ENCODE measurements around the gene DGKG.

DGKG gene

DNA sequence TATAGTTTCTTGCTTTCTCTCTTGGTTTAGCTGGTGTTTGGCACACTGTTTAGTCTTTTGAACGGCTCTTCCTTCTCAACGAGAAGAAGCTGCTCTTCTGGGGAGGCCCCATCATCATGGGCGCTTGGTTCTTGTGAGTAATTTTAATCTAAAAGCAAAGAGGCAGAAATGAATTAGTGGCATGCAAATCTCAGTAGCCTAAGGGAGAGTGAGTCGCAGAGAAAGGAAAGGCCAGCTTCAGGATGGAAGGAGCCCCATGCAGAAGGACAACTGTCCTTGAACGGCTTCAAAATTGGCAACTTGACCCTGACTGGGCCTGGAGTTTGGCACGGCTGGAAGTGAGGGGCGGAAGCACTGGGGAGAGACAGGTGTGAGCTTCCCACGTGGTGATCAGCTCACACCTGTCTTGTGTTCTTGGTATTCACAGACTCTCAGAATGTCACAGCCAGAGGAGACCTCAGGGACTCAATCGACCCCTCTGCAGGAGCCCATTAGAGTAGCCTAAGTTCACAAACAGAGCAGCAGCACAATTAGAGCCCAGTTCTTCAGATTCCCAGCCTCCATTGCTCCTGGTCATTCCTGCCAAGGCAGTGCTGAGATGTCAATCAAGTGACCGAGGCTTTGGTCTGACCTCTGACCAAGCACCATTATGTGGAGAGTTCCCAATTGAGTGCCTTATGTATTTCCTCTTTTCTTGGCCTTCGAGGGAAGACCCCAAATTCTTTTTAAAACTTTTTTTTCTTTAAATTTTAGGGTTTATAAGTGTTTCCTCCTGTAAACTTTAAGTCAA, 211.8 kb downstream of the DGKG start:
- Histone ChIP-seq H3K4me3 (ENCODE audit: low read length) (no peak overlapping the region), H3K27me3 (ENCODE audit: control insufficient read depth, insufficient read depth, low read length) (no peaks in the 10 kb centered on the region), H3K36me3 (ENCODE audit: control insufficient read depth, insufficient read depth, low read length) (no peaks in the 10 kb centered on the region), H3K9ac (ENCODE audit: low read length) (no peak overlapping the region), H3K9me3 (ENCODE audit: control insufficient read depth, low read length) (no peaks in the 10 kb centered on the region), H3K4me1 (ENCODE audit: control insufficient read depth, insufficient read depth, low read length) (no peaks in the 10 kb centered on the region)

DNA sequence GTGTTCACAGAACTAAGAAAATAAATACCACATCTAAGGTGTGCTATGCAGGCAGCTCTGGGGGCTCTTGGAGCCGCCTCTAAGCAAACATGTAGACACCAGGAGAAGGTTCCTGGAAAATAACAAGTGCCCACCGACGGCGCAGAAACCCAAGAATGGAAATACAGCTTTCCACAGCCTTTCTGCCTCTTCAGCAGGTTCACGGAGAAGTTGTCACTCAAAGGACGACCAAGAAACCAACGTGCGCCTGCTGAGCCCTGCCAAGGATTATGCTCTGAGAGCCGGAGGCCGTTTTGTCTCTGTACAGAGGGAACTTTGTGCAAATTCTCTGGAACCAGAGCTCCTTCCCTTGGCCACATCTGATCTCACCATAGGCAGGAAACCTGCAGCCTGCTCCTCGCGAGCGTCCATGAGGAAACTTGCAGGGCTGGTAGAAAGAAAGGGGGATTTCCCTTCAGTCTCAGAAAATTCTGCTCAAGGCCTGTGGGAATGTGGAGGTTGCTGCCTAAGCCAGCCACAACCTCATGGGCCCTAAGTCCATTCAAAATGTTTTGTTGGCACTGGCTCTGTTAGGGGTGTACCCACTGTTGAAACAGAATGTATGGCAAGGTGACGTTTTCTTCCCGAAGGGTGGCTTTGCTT, 212.6 kb downstream of the DGKG start:
- no peaks in the 10 kb centered on the region for H3K4me1 ChIP-seq (ENCODE audit: control insufficient read depth, insufficient read depth, low read length)
- no peaks in the 10 kb centered on the region for H3K36me3 ChIP-seq (ENCODE audit: control insufficient read depth, insufficient read depth, low read length)
- H3K27me3 ChIP-seq (ENCODE audit: control insufficient read depth, insufficient read depth, low read length): no peaks in the 10 kb centered on the region
- H3K4me3 ChIP-seq (ENCODE audit: low read length): no peak overlapping the region
- H3K9ac ChIP-seq (ENCODE audit: low read length): no peak overlapping the region
- no peaks in the 10 kb centered on the region for H3K9me3 ChIP-seq (ENCODE audit: control insufficient read depth, low read length)

DNA sequence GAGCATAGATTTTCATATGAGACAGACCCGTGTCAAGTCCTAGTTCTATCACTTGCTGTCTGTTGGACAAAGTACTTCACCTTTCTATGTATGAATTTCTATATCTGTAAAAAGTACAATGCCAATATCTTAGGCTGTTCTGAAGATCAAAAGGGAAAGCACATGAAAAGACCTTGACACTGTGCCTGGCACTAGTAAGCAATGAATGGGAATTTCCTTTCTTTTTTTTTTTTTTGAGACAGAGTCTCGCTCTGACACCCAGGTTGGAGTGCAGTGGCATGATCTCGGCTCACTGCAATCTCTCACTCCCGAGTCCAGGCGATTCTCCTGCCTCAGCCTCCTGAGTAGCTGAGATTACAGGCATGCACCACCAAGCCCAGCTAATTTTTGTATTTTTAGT, 217.8 kb downstream of the DGKG start:
- Histone ChIP-seq H3K4me3 (ENCODE audit: low read length) (no peak overlapping the region), H3K36me3 (ENCODE audit: control insufficient read depth, insufficient read depth, low read length) (no peaks in the 10 kb centered on the region), H3K9ac (ENCODE audit: low read length) (no peak overlapping the region), H3K4me1 (ENCODE audit: control insufficient read depth, insufficient read depth, low read length) (no peaks in the 10 kb centered on the region), H3K27me3 (ENCODE audit: control insufficient read depth, insufficient read depth, low read length) (no peaks in the 10 kb centered on the region), H3K9me3 (ENCODE audit: control insufficient read depth, low read length) (no peaks in the 10 kb centered on the region)

DNA sequence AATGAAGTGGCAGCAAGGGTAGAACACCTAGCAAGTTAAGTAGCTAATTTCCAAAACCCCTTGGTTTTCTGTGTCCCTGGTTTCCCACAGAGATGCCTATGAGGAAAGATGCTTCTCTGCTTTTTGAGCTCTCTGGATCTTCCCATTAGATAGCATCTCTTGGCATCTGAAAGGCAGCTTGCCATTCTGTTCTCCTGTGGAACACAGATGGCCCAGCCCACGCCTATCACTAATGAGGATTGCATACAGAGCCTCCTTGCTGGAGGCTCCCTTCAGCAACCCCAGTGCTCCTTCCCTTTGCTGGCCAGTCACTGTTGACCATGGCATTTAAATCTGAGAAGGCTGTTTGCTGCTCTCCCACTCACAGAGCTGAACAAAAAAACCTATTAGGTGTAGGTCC, 218.8 kb downstream of the DGKG start:
- Histone ChIP-seq H3K4me1 (ENCODE audit: control insufficient read depth, insufficient read depth, low read length) (no peaks in the 10 kb centered on the region), H3K27me3 (ENCODE audit: control insufficient read depth, insufficient read depth, low read length) (no peaks in the 10 kb centered on the region), H3K36me3 (ENCODE audit: control insufficient read depth, insufficient read depth, low read length) (no peaks in the 10 kb centered on the region), H3K4me3 (ENCODE audit: low read length) (no peak overlapping the region), H3K9me3 (ENCODE audit: control insufficient read depth, low read length) (no peaks in the 10 kb centered on the region), H3K9ac (ENCODE audit: low read length) (no peak overlapping the region)

DNA sequence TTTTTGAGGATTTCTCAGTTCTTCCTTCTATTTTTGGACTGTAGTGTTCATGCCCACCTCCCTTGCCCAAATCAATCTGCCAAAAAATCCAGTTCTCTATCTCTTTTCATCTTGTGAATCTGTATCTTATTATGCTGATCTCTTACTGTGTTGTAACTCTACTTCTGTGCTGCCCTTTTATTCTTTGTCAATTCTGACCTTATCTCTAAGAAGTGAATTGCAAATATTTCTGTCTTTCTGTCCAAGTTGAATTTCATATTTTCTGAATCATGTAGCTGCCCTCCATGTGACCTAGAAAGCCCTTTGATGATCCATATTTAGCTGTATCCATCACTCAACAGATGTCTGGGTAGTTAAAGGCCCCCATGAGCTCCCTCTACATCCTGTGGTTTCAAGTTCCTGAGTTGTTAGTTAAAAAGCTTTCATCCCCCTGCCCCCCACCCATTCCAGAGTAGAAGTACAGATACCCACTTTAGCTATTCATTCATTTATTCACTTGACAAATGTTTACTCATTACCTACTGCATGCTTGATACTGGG, 219.6 kb downstream of the DGKG start:
- no peaks in the 10 kb centered on the region for H3K27me3 ChIP-seq (ENCODE audit: control insufficient read depth, insufficient read depth, low read length)

DNA sequence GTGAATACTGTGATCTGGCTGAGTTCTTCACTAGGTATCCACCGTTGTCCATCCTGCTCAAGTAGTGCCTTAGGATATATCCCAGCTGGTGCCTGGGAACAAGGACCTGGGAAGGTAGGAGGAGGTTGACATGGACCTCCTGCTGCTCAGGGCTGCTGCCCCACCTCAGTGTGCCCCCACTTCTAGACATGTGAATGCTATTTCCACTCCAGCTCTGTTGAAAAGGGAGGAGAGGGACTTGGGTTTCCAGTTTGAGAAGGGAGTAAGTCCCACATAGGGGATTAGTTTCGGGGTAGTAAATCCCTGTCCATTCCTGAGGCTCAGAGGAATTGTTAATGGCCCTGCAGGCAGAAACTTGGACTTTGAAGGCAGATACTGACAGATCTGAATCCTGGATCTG, 220.2 kb downstream of the DGKG start:
- H3K9ac ChIP-seq (ENCODE audit: low read length): no peak overlapping the region
- H3K4me1 ChIP-seq (ENCODE audit: control insufficient read depth, insufficient read depth, low read length): no peaks in the 10 kb centered on the region
- no peak overlapping the region for H3K4me3 ChIP-seq (ENCODE audit: low read length)
- H3K9me3 ChIP-seq (ENCODE audit: control insufficient read depth, low read length): no peaks in the 10 kb centered on the region
- no peaks in the 10 kb centered on the region for H3K36me3 ChIP-seq (ENCODE audit: control insufficient read depth, insufficient read depth, low read length)
- H3K27me3 ChIP-seq (ENCODE audit: control insufficient read depth, insufficient read depth, low read length): no peaks in the 10 kb centered on the region

More for the DNA sequence above, 219.6 kb downstream of the DGKG start:
- H3K9ac ChIP-seq (ENCODE audit: low read length): no peak overlapping the region
- no peak overlapping the region for H3K4me3 ChIP-seq (ENCODE audit: low read length)
- H3K4me1 ChIP-seq (ENCODE audit: control insufficient read depth, insufficient read depth, low read length): no peaks in the 10 kb centered on the region
- no peaks in the 10 kb centered on the region for H3K9me3 ChIP-seq (ENCODE audit: control insufficient read depth, low read length)
- H3K36me3 ChIP-seq (ENCODE audit: control insufficient read depth, insufficient read depth, low read length): no peaks in the 10 kb centered on the region

DNA sequence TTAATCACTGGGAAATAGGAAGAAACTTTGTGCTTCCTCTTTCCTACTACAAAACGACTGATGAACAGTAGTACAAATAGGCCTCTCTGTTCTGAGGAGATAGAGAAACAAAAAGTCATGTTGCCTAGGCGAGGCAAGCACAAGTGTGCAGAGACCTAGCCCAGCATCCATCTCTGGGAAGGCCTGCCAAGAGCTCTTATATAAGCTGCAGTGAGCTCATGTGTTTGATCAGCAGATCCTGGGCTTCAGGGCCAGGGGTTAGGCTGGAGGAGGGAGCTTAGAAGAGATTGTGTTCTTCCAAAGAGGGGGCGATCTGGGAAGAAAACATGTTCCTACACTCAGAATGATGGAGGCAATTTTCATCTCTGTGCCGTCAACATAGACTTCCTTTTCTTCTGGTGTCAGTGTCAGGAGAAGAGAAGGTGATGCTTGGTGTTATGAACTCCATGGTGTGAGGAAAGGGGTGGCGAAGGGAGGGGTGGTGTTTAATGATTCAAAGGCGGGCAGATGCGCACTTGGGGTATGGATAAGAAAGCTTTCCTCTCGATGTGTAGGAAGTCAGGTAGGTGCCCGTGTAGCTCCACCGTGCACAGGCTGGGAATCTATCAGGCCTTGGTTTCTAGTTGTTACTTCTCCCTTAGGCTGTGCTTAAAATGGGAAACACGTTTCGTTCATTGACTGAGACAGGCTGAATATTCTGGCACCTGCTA, 223.6 kb downstream of the DGKG start:
- no peaks in the 10 kb centered on the region for H3K36me3 ChIP-seq (ENCODE audit: control insufficient read depth, insufficient read depth, low read length)
- no peak overlapping the region for H3K9ac ChIP-seq (ENCODE audit: low read length)
- H3K4me1 ChIP-seq (ENCODE audit: control insufficient read depth, insufficient read depth, low read length): no peaks in the 10 kb centered on the region
- H3K9me3 ChIP-seq (ENCODE audit: control insufficient read depth, low read length): no peaks in the 10 kb centered on the region
- H3K4me3 ChIP-seq (ENCODE audit: low read length): no peak overlapping the region
- no peaks in the 10 kb centered on the region for H3K27me3 ChIP-seq (ENCODE audit: control insufficient read depth, insufficient read depth, low read length)

DNA sequence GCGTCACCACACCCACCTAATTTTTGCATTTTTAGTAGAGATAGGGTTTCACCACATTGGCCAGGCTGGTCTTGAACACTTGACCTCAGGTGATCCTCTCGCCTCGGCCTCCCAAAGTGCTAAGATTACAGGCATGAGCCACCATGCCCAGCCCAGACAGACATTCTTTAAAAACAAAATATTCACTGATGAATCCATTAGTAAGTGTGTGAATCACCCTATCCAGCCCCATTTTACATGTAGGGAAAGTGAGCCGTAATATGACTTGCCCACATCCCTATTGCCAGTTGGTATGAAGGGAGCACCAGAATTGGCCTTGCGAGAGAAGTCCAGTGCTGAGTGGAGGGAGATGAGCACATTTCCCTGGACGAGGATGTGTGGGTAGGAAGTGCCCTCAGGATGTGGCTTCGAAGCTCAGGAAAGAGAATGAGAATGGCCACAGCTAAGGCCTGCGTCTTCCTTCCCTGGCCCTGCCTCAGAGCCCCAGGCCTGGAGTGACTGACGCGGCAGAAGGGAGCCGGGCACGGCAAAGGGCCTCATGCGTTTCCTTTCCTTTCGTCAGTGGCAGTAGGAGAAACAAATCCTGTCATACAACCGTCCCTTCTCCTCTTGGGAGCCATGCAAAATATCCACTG, 224.9 kb downstream of the DGKG start:
- H3K4me1 ChIP-seq (ENCODE audit: control insufficient read depth, insufficient read depth, low read length): no peaks in the 10 kb centered on the region
- no peaks in the 10 kb centered on the region for H3K27me3 ChIP-seq (ENCODE audit: control insufficient read depth, insufficient read depth, low read length)
- H3K4me3 ChIP-seq (ENCODE audit: low read length): no peak overlapping the region
- H3K9me3 ChIP-seq (ENCODE audit: control insufficient read depth, low read length): no peaks in the 10 kb centered on the region
- no peaks in the 10 kb centered on the region for H3K36me3 ChIP-seq (ENCODE audit: control insufficient read depth, insufficient read depth, low read length)
- no peak overlapping the region for H3K9ac ChIP-seq (ENCODE audit: low read length)

DNA sequence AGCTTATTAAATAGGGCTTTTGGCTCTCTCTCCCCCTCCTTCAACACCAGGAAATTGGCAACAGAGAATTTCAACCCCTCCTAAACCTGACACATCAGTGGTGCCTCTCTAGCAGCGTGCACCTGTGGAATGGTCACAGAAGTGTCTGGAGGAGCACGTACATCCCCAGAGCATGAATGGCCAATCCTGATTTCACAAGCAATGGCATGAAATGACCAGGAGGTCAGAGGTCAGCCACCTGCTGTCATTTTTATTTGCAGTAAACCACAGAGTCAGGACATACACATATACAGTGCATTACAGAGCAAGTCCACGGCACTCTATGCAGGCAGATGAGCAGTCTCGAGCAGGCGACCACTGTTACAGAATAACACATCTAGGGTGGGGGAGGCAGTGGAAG, 228.1 kb downstream of the DGKG start:
- Histone ChIP-seq H3K9me3 (ENCODE audit: control insufficient read depth, low read length) (no peaks in the 10 kb centered on the region), H3K36me3 (ENCODE audit: control insufficient read depth, insufficient read depth, low read length) (no peaks in the 10 kb centered on the region), H3K4me1 (ENCODE audit: control insufficient read depth, insufficient read depth, low read length) (no peaks in the 10 kb centered on the region), H3K27me3 (ENCODE audit: control insufficient read depth, insufficient read depth, low read length) (no peaks in the 10 kb centered on the region), H3K4me3 (ENCODE audit: low read length) (no peak overlapping the region), H3K9ac (ENCODE audit: low read length) (no peak overlapping the region)

DNA sequence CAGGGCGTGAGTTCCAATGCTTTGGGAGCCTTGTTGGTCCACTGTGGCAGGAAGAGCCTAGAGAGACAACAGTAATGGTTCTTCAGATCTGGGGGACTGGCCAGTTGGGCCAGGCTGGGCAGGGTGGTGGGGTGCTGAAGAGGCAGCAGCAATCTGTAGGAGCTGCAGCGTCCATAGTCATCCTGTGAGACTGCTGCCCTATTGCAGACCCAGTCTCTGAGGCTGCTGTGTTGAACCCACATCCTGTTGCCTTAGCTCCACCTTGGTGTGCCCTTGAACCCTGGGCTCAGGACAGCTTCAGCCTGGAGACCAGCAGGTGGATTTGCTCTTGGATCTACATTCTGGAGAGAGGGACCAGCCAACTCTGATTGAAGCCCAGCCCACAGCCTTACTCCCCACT, 229.5 kb downstream of the DGKG start:
- Histone ChIP-seq H3K27me3 (ENCODE audit: control insufficient read depth, insufficient read depth, low read length) (no peaks in the 10 kb centered on the region), H3K9me3 (ENCODE audit: control insufficient read depth, low read length) (no peaks in the 10 kb centered on the region), H3K4me1 (ENCODE audit: control insufficient read depth, insufficient read depth, low read length) (no peaks in the 10 kb centered on the region), H3K9ac (ENCODE audit: low read length) (no peak overlapping the region), H3K4me3 (ENCODE audit: low read length) (no peak overlapping the region), H3K36me3 (ENCODE audit: control insufficient read depth, insufficient read depth, low read length) (no peaks in the 10 kb centered on the region)

DNA sequence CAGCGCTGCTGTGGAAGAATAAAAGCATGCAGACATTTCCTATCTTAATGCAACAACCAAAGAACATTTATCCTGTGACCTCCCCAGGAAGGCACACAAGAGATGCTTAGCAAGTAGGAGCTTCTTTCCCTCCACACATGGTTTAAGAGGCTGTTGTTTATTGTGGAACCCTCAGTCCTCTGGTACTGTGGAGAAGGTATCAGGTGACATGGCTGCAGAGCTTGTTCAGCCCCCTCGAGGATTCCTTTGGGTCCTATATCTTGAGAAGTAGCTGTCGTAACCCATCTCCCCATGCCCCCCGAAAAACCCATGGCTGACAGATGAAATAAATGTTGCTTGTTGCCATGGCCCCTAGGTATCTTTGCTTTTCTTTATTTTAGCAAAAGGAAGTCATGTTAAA, 232.8 kb downstream of the DGKG start:
- Histone ChIP-seq H3K4me3 (ENCODE audit: low read length) (no peak overlapping the region), H3K9me3 (ENCODE audit: control insufficient read depth, low read length) (no peaks in the 10 kb centered on the region), H3K4me1 (ENCODE audit: control insufficient read depth, insufficient read depth, low read length) (peaks cover 3% of the 10 kb centered on the region), H3K36me3 (ENCODE audit: control insufficient read depth, insufficient read depth, low read length) (no peaks in the 10 kb centered on the region), H3K9ac (ENCODE audit: low read length) (no peak overlapping the region), H3K27me3 (ENCODE audit: control insufficient read depth, insufficient read depth, low read length) (no peaks in the 10 kb centered on the region)

DNA sequence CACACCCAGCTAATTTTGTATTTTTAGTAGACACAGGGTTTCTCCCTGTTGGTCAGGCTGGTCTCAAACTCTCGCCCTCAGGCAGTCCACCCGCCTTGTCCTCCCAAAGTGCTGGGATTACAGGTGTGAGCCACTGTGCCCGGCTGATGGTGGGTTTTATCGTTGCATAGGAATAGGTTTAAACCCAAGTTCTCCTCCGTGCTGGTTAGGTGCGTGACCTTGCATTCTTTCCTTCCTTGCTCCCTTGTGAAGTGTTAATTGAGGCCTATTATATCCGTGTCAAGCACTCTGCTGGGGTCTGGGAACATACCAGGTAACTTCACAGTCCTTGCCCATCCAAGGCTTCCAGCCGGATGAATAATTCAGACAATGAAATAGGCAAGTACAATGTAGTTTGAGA, 233.9 kb downstream of the DGKG start:
- H3K36me3 ChIP-seq (ENCODE audit: control insufficient read depth, insufficient read depth, low read length): no peaks in the 10 kb centered on the region
- no peak overlapping the region for H3K9ac ChIP-seq (ENCODE audit: low read length)
- no peaks in the 10 kb centered on the region for H3K9me3 ChIP-seq (ENCODE audit: control insufficient read depth, low read length)
- H3K27me3 ChIP-seq (ENCODE audit: control insufficient read depth, insufficient read depth, low read length): no peaks in the 10 kb centered on the region
- peaks cover 7% of the 10 kb centered on the region for H3K4me1 ChIP-seq (ENCODE audit: control insufficient read depth, insufficient read depth, low read length)
- H3K4me3 ChIP-seq (ENCODE audit: low read length): no peak overlapping the region
